Hepatocyte (in vitro differentiated cells): ENCODE results near the gene OR52J3.

Experiments used
- EZH2phosphoT487 ChIP-seq: fragments of 200-600 bp; sonication (generic); IDR thresholded peaks from one replicate; pipeline ENCODE4 v1.6.1; 2018; ENCODE audit warnings: antibody characterized with exemption, mild to moderate bottlenecking, low read depth, moderate library complexity; ENCODE audit not compliant: unreplicated experiment, severe bottlenecking
- TF ChIP-seq, protein P1 (sequence below): fragments of 200-600 bp; sonication (generic); IDR thresholded peaks from 2 replicates; pipeline ENCODE4 v1.5.1; 2016; ENCODE audit warnings: antibody characterized with exemption, mild to moderate bottlenecking; ENCODE audit not compliant: poor library complexity

DNA sequence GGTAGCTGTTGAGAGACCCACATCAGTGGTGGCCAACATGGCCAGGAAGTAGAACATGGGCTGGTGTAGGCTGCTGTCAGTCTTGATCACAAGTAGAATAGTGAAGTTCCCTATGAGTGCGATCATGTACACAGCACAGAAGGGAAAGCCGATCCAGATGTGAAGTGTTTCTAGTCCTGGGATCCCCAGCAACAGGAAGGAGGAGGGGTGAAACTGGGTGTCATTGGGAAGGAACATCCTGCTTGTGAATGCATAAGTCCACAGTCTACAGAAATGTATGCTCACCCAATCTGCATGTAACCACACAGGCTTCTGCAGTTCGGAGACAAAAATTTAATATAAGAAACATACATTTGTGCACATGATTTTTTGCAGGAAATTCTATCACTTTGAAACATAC lies 13.1 kb downstream of the OR52J3 start, which contains the start of gene OR52E2:
- TF ChIP-seq, protein P1, sequence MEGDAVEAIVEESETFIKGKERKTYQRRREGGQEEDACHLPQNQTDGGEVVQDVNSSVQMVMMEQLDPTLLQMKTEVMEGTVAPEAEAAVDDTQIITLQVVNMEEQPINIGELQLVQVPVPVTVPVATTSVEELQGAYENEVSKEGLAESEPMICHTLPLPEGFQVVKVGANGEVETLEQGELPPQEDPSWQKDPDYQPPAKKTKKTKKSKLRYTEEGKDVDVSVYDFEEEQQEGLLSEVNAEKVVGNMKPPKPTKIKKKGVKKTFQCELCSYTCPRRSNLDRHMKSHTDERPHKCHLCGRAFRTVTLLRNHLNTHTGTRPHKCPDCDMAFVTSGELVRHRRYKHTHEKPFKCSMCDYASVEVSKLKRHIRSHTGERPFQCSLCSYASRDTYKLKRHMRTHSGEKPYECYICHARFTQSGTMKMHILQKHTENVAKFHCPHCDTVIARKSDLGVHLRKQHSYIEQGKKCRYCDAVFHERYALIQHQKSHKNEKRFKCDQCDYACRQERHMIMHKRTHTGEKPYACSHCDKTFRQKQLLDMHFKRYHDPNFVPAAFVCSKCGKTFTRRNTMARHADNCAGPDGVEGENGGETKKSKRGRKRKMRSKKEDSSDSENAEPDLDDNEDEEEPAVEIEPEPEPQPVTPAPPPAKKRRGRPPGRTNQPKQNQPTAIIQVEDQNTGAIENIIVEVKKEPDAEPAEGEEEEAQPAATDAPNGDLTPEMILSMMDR: no peak
- no peak for TF ChIP-seq EZH2phosphoT487
